K562 (cell line): ENCODE measurements around the gene PVALEF. TPM values are rescaled to one million over a fixed set of nuclear protein-coding genes. Genes with fewer than 3 reads are reported as not detected.

Source experiments
- BHLHE40 ChIP-seq: IDR thresholded peaks from 2 replicates; pipeline ENCODE4 v1.6.1; 2011; ENCODE audit warnings: low read length, improper control_type of control experiment
- CBX2 ChIP-seq: fragments of 200-600 bp; sonication (generic); IDR thresholded peaks from one replicate; pipeline ENCODE4 v1.6.1; 2012; ENCODE audit warnings: mild to moderate bottlenecking, low read length, inconsistent platforms; ENCODE audit not compliant: insufficient read depth, poor library complexity, severe bottlenecking
- CCAR2 ChIP-seq: fragments of 200-400 bp; formaldehyde crosslinking; IDR thresholded peaks from 2 replicates; pipeline ENCODE4 v1.6.1; 2017; ENCODE audit warnings: mild to moderate bottlenecking, low read depth, low read length
- CXXC5 ChIP-seq: fragments of 250-450 bp; sonication (Bioruptor Pico); IDR thresholded peaks from 2 replicates; pipeline ENCODE4 v1.8.0; 2022; ENCODE audit warnings: inconsistent platforms, mild to moderate bottlenecking, moderate library complexity
- GATAD2B ChIP-seq: fragments of 450-650 bp; IDR thresholded peaks from 2 replicates; pipeline ENCODE4 v1.6.1; 2017; ENCODE audit warnings: mild to moderate bottlenecking, borderline replicate concordance
- KLF6 ChIP-seq: fragments of 250-450 bp; sonication (Bioruptor Pico); IDR thresholded peaks from 2 replicates; pipeline ENCODE4 v1.4.0; 2020; ENCODE audit warnings: mild to moderate bottlenecking, moderate library complexity, borderline replicate concordance
- MYNN ChIP-seq, 2 experiments: sonication (generic); formaldehyde crosslinking in 1 of 2; IDR thresholded peaks; 2 replicates each; pipeline versions ENCODE4 v1.5.0 to v1.6.1; 2016 to 2020; ENCODE audit warnings: antibody characterized with exemption in 1 of 2, missing genetic modification reagents in 1 of 2
- NCOA4 ChIP-seq: fragments of 450-650 bp; IDR thresholded peaks from 2 replicates; pipeline ENCODE4 v1.6.1; 2018; ENCODE audit warnings: mild to moderate bottlenecking; ENCODE audit not compliant: partially characterized antibody
- PHTF2 ChIP-seq: fragments of 250-450 bp; sonication (Bioruptor Pico); IDR thresholded peaks from 2 replicates; pipeline ENCODE4 v1.5.0; 2021; ENCODE audit warnings: mild to moderate bottlenecking
- POLR2AphosphoS5 ChIP-seq: IDR thresholded peaks from 2 replicates; pipeline ENCODE4 v1.6.1; 2011; ENCODE audit warnings: mild to moderate bottlenecking, low read depth, low read length, moderate library complexity; ENCODE audit not compliant: control insufficient read depth, insufficient read depth
- PTBP1 ChIP-seq: fragments of 200-400 bp; formaldehyde crosslinking; IDR thresholded peaks from 2 replicates; pipeline ENCODE4 v1.6.1; 2017; ENCODE audit warnings: low read depth, low read length
- SIX5 ChIP-seq, 2 experiments: IDR thresholded peaks; 2 replicates each; pipeline ENCODE4 v1.6.1; 2011; ENCODE audit warnings: low read length in 2 of 2, borderline replicate concordance in 1 of 2, low read depth in 1 of 2, mild to moderate bottlenecking in 1 of 2, moderate library complexity in 1 of 2; ENCODE audit not compliant: insufficient read depth in 1 of 2
- TRIM28 ChIP-seq: fragments of 450-650 bp; IDR thresholded peaks from 2 replicates; pipeline ENCODE4 v1.6.1; 2017
- ZNF3 ChIP-seq: fragments of 250-450 bp; sonication (Bioruptor Pico); IDR thresholded peaks from 2 replicates; pipeline ENCODE4 v1.5.0; 2021; ENCODE audit warnings: mild to moderate bottlenecking, moderate library complexity
- ZNF668 ChIP-seq: fragments of 250-450 bp; sonication (Bioruptor Pico); IDR thresholded peaks from 2 replicates; pipeline ENCODE4 v1.8.0; 2022; ENCODE audit warnings: mild to moderate bottlenecking, inconsistent platforms
- ZNF699 ChIP-seq: fragments of 250-450 bp; sonication (Bioruptor Pico); IDR thresholded peaks from 2 replicates; pipeline ENCODE4 v1.8.0; 2021; ENCODE audit warnings: mild to moderate bottlenecking, moderate library complexity; ENCODE audit not compliant: insufficient replicate concordance
- ZSCAN29 ChIP-seq: fragments of 450-650 bp; IDR thresholded peaks from 2 replicates; pipeline ENCODE4 v1.6.1; 2017
- polyA plus RNA-seq, 8 experiments: library from polyadenylated mRNA; depleted of rRNA in 4 of 8; stranded (reverse) in 5 of 8; unstranded in 3 of 8; fragments of >200 nt; fragmentation: Nextera tagmentation in 2 of 8; fragmentation: Illumina TruSeq in 1 of 8; extraction: Ambion mirVana in 2 of 8; extraction: Trizol in 1 of 8; gene quantifications; 2 replicates each; pipeline versions ENCODE4 v1.2.1 to v1.2.3, GENCODE V29; 2011 to 2014; ENCODE audit warnings: inconsistent platforms in 1 of 8, missing spikeins in 1 of 8
- total RNA-seq, 7 experiments: library from RNA; depleted of rRNA in 6 of 7; stranded (reverse); fragments of >200 nt in 6 of 7; fragmentation: Illumina TruSeq in 2 of 7; extraction: Trizol in 2 of 7; gene quantifications; 2 replicates each; pipeline versions ENCODE4 v1.2.1 to v1.2.3, GENCODE V29; 2011 to 2021; ENCODE audit warnings: low replicate concordance in 1 of 7
- TF ChIP-seq, protein P1 (sequence below), 2 experiments: fragments of 450-650 bp; IDR thresholded peaks; 2 replicates each; pipeline ENCODE4 v1.6.1; 2018; ENCODE audit warnings: mild to moderate bottlenecking in 2 of 2, low read depth in 1 of 2; ENCODE audit not compliant: partially characterized antibody in 2 of 2
- TF ChIP-seq, protein P2 (sequence below), 2 experiments: fragments of 200-800 bp in 1 of 2; sonication (Bioruptor generic) in 1 of 2; sonication (generic) in 1 of 2; formaldehyde crosslinking in 1 of 2; IDR thresholded peaks in 1 of 2; conservative IDR thresholded peaks in 1 of 2; 2 replicates each; pipeline versions ENCODE4 v1.5.0 to v1.6.1; 2016 to 2020; ENCODE audit warnings: missing compliant biosample characterization in 1 of 2, missing genetic modification characterization in 1 of 2, missing genetic modification reagents in 1 of 2
- TF ChIP-seq, protein P3 (sequence below): fragments of 450-650 bp; IDR thresholded peaks from 2 replicates; pipeline ENCODE4 v1.6.1; 2018; ENCODE audit warnings: mild to moderate bottlenecking, low read depth; ENCODE audit not compliant: partially characterized antibody
- TF ChIP-seq, protein P4 (sequence below): fragments of 250-450 bp; sonication (Bioruptor Pico); IDR thresholded peaks from 2 replicates; pipeline ENCODE4 v1.5.0; 2021

PVALEF gene
- total and polyA plus RNA-seq, 9 of the 15 experiments (the other 6 are each of a cell fraction or from before 2014, with no cell fraction given) = not detected

DNA sequence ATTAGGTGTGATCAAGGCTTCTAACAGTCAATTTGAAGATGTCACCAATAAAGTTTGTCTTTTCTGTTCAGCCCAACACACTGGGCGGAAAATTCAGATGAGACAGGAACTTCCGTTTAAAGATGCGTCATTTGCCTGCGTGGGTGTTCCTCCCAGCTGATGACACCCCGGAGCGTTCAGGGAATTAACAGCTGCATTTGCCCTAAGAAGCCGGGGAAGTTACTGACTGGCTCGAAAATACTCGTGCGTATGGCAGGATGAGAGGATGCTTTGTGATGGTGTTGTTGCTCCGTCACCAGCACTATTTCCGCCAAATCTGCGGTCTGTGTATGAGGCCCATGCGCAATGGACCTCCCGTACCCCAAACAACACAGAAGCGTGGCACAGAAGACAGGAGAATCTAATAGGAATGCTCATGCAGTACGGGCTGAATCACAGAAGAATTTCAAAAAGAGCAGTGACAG lies 11.9 kb upstream of the PVALEF start (continued):
- TF ChIP-seq KLF6 (no peak), CBX2 (no peak), PHTF2 (CRISPR knock-in tag) (no peak), SIX5 (IDR thresholded peaks at IDR 0.05; ENCODE audit: borderline replicate concordance in 1 of 2, insufficient read depth in 1 of 2, low read depth in 1 of 2, low read length in 2 of 2) (no peak), CCAR2 (no peak), BHLHE40 (peak; percentile 15; the same call in 1 of the 2 replicates), ZNF668 (CRISPR knock-in tag) (no peak), CXXC5 (CRISPR knock-in tag) (peak; percentile 67), ZNF3 (CRISPR knock-in tag) (no peak), GATAD2B (no peak), ZSCAN29 (no peak), POLR2AphosphoS5 (no peak), TRIM28 (no peak), MYNN (IDR thresholded peaks at IDR 0.05) (peak; percentile 71; the same call in 1 of the 2 replicates), MYNN (CRISPR knock-in tag; IDR thresholded peaks at IDR 0.05) (no peak), NCOA4 (no peak), ZNF699 (CRISPR knock-in tag) (no peak), PTBP1 (no peak)
- TF ChIP-seq, protein P1, sequence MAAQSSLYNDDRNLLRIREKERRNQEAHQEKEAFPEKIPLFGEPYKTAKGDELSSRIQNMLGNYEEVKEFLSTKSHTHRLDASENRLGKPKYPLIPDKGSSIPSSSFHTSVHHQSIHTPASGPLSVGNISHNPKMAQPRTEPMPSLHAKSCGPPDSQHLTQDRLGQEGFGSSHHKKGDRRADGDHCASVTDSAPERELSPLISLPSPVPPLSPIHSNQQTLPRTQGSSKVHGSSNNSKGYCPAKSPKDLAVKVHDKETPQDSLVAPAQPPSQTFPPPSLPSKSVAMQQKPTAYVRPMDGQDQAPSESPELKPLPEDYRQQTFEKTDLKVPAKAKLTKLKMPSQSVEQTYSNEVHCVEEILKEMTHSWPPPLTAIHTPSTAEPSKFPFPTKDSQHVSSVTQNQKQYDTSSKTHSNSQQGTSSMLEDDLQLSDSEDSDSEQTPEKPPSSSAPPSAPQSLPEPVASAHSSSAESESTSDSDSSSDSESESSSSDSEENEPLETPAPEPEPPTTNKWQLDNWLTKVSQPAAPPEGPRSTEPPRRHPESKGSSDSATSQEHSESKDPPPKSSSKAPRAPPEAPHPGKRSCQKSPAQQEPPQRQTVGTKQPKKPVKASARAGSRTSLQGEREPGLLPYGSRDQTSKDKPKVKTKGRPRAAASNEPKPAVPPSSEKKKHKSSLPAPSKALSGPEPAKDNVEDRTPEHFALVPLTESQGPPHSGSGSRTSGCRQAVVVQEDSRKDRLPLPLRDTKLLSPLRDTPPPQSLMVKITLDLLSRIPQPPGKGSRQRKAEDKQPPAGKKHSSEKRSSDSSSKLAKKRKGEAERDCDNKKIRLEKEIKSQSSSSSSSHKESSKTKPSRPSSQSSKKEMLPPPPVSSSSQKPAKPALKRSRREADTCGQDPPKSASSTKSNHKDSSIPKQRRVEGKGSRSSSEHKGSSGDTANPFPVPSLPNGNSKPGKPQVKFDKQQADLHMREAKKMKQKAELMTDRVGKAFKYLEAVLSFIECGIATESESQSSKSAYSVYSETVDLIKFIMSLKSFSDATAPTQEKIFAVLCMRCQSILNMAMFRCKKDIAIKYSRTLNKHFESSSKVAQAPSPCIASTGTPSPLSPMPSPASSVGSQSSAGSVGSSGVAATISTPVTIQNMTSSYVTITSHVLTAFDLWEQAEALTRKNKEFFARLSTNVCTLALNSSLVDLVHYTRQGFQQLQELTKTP (IDR thresholded peaks at IDR 0.05; ENCODE audit: low read depth in 1 of 2, partially characterized antibody in 2 of 2) = peak in 1 of 2 experiments; percentile 24
- TF ChIP-seq, protein P2, sequence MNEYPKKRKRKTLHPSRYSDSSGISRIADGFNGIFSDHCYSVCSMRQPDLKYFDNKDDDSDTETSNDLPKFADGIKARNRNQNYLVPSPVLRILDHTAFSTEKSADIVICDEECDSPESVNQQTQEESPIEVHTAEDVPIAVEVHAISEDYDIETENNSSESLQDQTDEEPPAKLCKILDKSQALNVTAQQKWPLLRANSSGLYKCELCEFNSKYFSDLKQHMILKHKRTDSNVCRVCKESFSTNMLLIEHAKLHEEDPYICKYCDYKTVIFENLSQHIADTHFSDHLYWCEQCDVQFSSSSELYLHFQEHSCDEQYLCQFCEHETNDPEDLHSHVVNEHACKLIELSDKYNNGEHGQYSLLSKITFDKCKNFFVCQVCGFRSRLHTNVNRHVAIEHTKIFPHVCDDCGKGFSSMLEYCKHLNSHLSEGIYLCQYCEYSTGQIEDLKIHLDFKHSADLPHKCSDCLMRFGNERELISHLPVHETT (CRISPR knock-in tag; conservative IDR thresholded peaks at IDR 0.05 in 1 of 2, IDR thresholded peaks at IDR 0.05 in 1 of 2) = no peak
- TF ChIP-seq, protein P3, sequence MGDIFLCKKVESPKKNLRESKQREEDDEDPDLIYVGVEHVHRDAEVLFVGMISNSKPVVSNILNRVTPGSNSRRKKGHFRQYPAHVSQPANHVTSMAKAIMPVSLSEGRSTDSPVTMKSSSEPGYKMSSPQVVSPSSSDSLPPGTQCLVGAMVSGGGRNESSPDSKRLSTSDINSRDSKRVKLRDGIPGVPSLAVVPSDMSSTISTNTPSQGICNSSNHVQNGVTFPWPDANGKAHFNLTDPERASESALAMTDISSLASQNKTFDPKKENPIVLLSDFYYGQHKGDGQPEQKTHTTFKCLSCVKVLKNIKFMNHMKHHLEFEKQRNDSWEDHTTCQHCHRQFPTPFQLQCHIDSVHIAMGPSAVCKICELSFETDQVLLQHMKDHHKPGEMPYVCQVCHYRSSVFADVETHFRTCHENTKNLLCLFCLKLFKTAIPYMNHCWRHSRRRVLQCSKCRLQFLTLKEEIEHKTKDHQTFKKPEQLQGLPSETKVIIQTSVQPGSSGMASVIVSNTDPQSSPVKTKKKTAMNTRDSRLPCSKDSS = no peak
- TF ChIP-seq, protein P4, sequence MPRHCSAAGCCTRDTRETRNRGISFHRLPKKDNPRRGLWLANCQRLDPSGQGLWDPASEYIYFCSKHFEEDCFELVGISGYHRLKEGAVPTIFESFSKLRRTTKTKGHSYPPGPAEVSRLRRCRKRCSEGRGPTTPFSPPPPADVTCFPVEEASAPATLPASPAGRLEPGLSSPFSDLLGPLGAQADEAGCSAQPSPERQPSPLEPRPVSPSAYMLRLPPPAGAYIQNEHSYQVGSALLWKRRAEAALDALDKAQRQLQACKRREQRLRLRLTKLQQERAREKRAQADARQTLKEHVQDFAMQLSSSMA (CRISPR knock-in tag) = no peak
